Vagina (tissue), 2 donors: ENCODE data around the gene ME2.
"Not testable (repeated sequence)": the region's sequence is repeated elsewhere in the genome, so short reads cannot be mapped to it uniquely, and the experiment has no call there.

Experiments
- CTCF ChIP-seq, 3 experiments: fragments of 450-650 bp in 2 of 3; fragments of 200-600 bp in 1 of 3; sonication (generic) in 1 of 3; IDR thresholded peaks; one replicate each; pipeline ENCODE4 v1.5.1; 2017 to 2019; ENCODE audit warnings: antibody characterized with exemption in 3 of 3, mild to moderate bottlenecking in 2 of 3, moderate library complexity in 2 of 3
- POLR2A ChIP-seq, 2 donors: fragments of 450-650 bp; IDR thresholded peaks; one replicate each; pipeline ENCODE4 v1.6.1; 2017; ENCODE audit warnings: antibody characterized with exemption in 2 of 2, mild to moderate bottlenecking in 2 of 2, moderate library complexity in 2 of 2
- POLR2AphosphoS5 ChIP-seq, 2 donors: sonication (generic); formaldehyde crosslinking; IDR thresholded peaks; one replicate each; pipeline ENCODE4 v1.9.0; 2017; ENCODE audit warnings: antibody characterized with exemption in 2 of 2, mild to moderate bottlenecking in 2 of 2, low read depth in 1 of 2; ENCODE audit not compliant: insufficient read depth in 1 of 2

GRCh38 chr18:50857166-50857565 is 21.8 kb upstream of the ME2 start:
- not testable (repeated sequence) for TF ChIP-seq CTCF (IDR thresholded peaks at IDR 0.05); POLR2A (IDR thresholded peaks at IDR 0.05); POLR2AphosphoS5 (IDR thresholded peaks at IDR 0.05; ENCODE audit: insufficient read depth in 1 of 2, low read depth in 1 of 2)
